SK-N-SH treated with all-trans-retinoic acid at 6 μM for 48 hours (cell line): ENCODE data around the gene TSKS.

Experiments used
- ARNTL ChIP-seq: fragments of 450-650 bp; formaldehyde crosslinking; IDR thresholded peaks from 2 replicates; pipeline ENCODE4 v1.5.0; 2020; ENCODE audit warnings: low read depth, mild to moderate bottlenecking, moderate library complexity, borderline replicate concordance
- CREB5 ChIP-seq: fragments of 250-450 bp; sonication (Bioruptor Pico); IDR thresholded peaks from 2 replicates; pipeline ENCODE4 v1.5.1; 2020; ENCODE audit warnings: low read depth, mild to moderate bottlenecking, moderate library complexity
- CSRNP3 ChIP-seq: fragments of 250-450 bp; sonication (Bioruptor Pico); IDR thresholded peaks from 2 replicates; pipeline ENCODE4 v1.5.1; 2021; ENCODE audit warnings: mild to moderate bottlenecking, moderate library complexity
- OSR1 ChIP-seq: fragments of 250-450 bp; sonication (Bioruptor Pico); IDR thresholded peaks from 2 replicates; pipeline ENCODE4 v1.8.0; 2022; ENCODE audit warnings: moderate library complexity, mild to moderate bottlenecking, inconsistent platforms
- PATZ1 ChIP-seq: fragments of 250-450 bp; sonication (Bioruptor Pico); IDR thresholded peaks from 2 replicates; pipeline ENCODE4 v1.8.0; 2020; ENCODE audit warnings: mild to moderate bottlenecking, moderate library complexity, borderline replicate concordance
- RARB ChIP-seq: fragments of 250-450 bp; sonication (Bioruptor Pico); IDR thresholded peaks from 2 replicates; pipeline ENCODE4 v1.8.0; 2021; ENCODE audit warnings: mild to moderate bottlenecking, moderate library complexity
- SNAI2 ChIP-seq: fragments of 250-450 bp; sonication (Bioruptor Pico); IDR thresholded peaks from 2 replicates; pipeline ENCODE4 v1.5.0; 2020; ENCODE audit warnings: mild to moderate bottlenecking, moderate library complexity
- TCF4 ChIP-seq: fragments of 250-450 bp; sonication (Bioruptor Pico); IDR thresholded peaks from 2 replicates; pipeline ENCODE4 v1.8.0; 2021; ENCODE audit warnings: mild to moderate bottlenecking, moderate library complexity, borderline replicate concordance
- TOX ChIP-seq: fragments of 250-450 bp; sonication (Bioruptor Pico); IDR thresholded peaks from 2 replicates; pipeline ENCODE4 v1.8.0; 2021; ENCODE audit warnings: mild to moderate bottlenecking, moderate library complexity, borderline replicate concordance
- TSHZ2 ChIP-seq: fragments of 250-450 bp; sonication (Bioruptor Pico); IDR thresholded peaks from 2 replicates; pipeline ENCODE4 v1.5.0; 2020; ENCODE audit warnings: mild to moderate bottlenecking, moderate library complexity
- ZFP30 ChIP-seq: fragments of 450-650 bp; formaldehyde crosslinking; IDR thresholded peaks from 2 replicates; pipeline ENCODE4 v1.5.0; 2022; ENCODE audit warnings: mild to moderate bottlenecking, moderate library complexity
- ZNF565 ChIP-seq: fragments of 450-650 bp; formaldehyde crosslinking; conservative IDR thresholded peaks from 2 replicates; pipeline ENCODE4 v1.5.0; 2020; ENCODE audit warnings: low read depth, mild to moderate bottlenecking, moderate library complexity

GRCh38 chr19:49772850-49773432, 9.8 kb upstream of the TSKS start:
- TF ChIP-seq TCF4 (CRISPR knock-in tag) = no peak
- TF ChIP-seq ARNTL (CRISPR knock-in tag) = no peak
- TF ChIP-seq SNAI2 = no peak
- TF ChIP-seq TOX (CRISPR knock-in tag) = no peak
- no peak for TF ChIP-seq RARB
- no peak for TF ChIP-seq CREB5 (CRISPR knock-in tag)
- no peak for TF ChIP-seq CSRNP3 (CRISPR knock-in tag)
- TF ChIP-seq ZNF565 (CRISPR knock-in tag) = no peak
- TF ChIP-seq OSR1 (CRISPR knock-in tag) = no peak
- no peak for TF ChIP-seq TSHZ2
- TF ChIP-seq PATZ1 (CRISPR knock-in tag) = no peak
- no peak for TF ChIP-seq ZFP30 (CRISPR knock-in tag)
